Activated B cell treated with CpG ODN at 0.5 μM for 24 hours (primary cell): ENCODE results near the gene GOLGA6L9. TPM values are rescaled to one million over a fixed set of nuclear protein-coding genes. Genes with fewer than 3 reads are reported as not detected.
"Not testable (repeated sequence)": the region's sequence is repeated elsewhere in the genome, so short reads cannot be mapped to it uniquely, and the experiment has no call there.

Source experiments
- ATAC-seq: fragments of 200-7000 bp; cut with Tn5 transposase; one replicate; pipeline ENCODE4 v1.10.0; 2021; ENCODE audit warnings: low read depth, mild to moderate bottlenecking, moderate library complexity
- CTCF ChIA-PET: fragments of 350-600 bp; sonication (Branson Sonifier 250); formaldehyde crosslinking; loops from one replicate; lab custom pipeline; 2021; ENCODE audit warnings: antibody characterized with exemption; lab: Charles Lee
- POLR2A ChIA-PET: fragments of 350-600 bp; sonication (Branson Sonifier 250); formaldehyde crosslinking; loops from one replicate; lab custom pipeline; 2021; ENCODE audit warnings: antibody characterized with exemption; lab: Charles Lee
- DNase-seq: peaks from one replicate; pipeline ENCODE4 v3.0.0; 2022
- H3K27ac Mint-ChIP-seq: one replicate; pipeline ENCODE4 v1.8.0; 2020; ENCODE audit warnings: mixed read lengths
- H3K27me3 Mint-ChIP-seq: one replicate; pipeline ENCODE4 v1.8.0; 2021; ENCODE audit warnings: mixed read lengths
- H3K36me3 Mint-ChIP-seq: one replicate; pipeline ENCODE4 v1.8.0; 2021; ENCODE audit warnings: low read depth, mixed read lengths
- H3K4me1 Mint-ChIP-seq: one replicate; pipeline ENCODE4 v1.8.0; 2021; ENCODE audit warnings: mixed read lengths
- H3K4me3 Mint-ChIP-seq: one replicate; pipeline ENCODE4 v1.8.0; 2020; ENCODE audit warnings: mild to moderate bottlenecking, mixed read lengths
- H3K9me3 Mint-ChIP-seq: one replicate; pipeline ENCODE4 v1.8.0; 2020; ENCODE audit warnings: mixed read lengths
- intact Hi-C: fragments of 100-400 bp; cut with micrococcal nuclease; formaldehyde crosslinking; loops from one replicate; pipeline ENCODE4 v1.15.1; 2024
- total RNA-seq: library from RNA; stranded (reverse); gene quantifications from 2 replicates; pipeline ENCODE4 v1.2.3, GENCODE V29; 2022

Gene GOLGA6L9
- total RNA-seq, 1 donor from 2014 or later, result 2.4 TPM

DNA sequence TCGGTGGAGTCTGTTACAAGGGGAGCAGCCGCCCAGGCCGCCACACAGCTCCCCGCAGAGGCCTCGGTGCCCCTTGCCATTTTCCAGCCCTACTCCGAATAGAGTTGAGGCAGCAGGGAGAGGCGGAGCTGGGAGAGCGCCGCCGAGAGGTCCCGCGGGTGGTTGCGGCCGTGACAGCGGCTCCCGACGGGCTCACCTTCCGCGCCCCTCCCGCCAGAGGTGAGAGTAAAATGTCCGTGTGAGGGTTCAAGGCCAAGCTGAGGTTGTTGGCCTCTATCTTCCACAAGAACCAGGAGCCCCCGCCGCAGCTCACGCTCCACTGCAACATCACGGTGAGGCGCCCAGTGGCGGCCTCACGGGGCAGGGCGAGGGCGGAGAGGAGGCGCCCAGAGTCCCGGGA, 15.8 kb downstream of the GOLGA6L9 start:
- intact Hi-C loops, H3K27me3 Mint-ChIP-seq, H3K4me1 Mint-ChIP-seq, H3K36me3 Mint-ChIP-seq, H3K27ac Mint-ChIP-seq, POLR2A ChIA-PET, H3K9me3 Mint-ChIP-seq, CTCF ChIA-PET, ATAC-seq: not testable (repeated sequence)
- H3K4me3 Mint-ChIP-seq, result peak overlapping the region; percentile 53
- DNase-seq, result peak; percentile 19

DNA sequence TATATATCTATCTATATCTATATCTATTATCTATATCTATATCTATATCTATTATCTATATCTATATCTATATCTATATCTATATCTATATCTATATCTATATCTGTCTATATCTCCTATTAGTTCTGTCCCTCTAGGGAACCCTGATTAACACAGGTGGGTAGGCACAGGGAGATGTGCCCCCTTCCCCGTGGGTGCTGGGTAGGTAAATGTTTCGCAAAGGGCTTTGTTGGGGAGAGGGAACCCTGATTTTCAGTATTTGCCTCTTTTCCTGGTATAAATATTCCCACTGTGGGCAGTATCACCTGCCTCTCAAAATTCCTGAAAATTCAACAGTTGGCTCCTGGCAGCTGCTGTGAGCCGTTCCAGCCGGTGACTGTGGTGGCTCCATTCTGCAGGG, 27.7 kb downstream of the GOLGA6L9 start:
- ATAC-seq, POLR2A ChIA-PET, CTCF ChIA-PET, H3K9me3 Mint-ChIP-seq, H3K4me3 Mint-ChIP-seq, H3K27me3 Mint-ChIP-seq, H3K36me3 Mint-ChIP-seq, H3K4me1 Mint-ChIP-seq, intact Hi-C loops, H3K27ac Mint-ChIP-seq, DNase-seq: not testable (repeated sequence)

DNA sequence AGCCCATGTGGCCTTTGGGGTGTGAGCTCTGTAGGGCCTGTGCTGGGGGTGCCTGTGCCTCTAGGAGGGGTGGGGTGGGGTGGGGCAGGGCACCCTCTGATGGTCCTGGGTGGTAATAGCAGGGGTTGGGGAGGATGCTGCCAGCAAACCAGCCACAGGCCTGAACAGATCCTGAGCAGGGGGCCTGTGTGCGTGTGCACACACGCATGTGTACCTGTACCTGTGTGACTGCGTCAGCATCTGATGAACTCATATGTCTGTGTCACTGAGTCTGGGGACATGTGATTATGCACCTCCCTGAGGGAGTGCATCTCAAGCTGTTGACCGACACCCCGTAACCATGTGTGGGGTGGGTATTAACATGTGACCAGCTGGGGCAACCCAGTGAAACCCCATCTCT, 36.0 kb downstream of the GOLGA6L9 start:
- intact Hi-C loops, H3K36me3 Mint-ChIP-seq, POLR2A ChIA-PET, H3K27ac Mint-ChIP-seq, H3K4me1 Mint-ChIP-seq, DNase-seq, H3K27me3 Mint-ChIP-seq, H3K9me3 Mint-ChIP-seq, CTCF ChIA-PET, ATAC-seq, H3K4me3 Mint-ChIP-seq: not testable (repeated sequence)

DNA sequence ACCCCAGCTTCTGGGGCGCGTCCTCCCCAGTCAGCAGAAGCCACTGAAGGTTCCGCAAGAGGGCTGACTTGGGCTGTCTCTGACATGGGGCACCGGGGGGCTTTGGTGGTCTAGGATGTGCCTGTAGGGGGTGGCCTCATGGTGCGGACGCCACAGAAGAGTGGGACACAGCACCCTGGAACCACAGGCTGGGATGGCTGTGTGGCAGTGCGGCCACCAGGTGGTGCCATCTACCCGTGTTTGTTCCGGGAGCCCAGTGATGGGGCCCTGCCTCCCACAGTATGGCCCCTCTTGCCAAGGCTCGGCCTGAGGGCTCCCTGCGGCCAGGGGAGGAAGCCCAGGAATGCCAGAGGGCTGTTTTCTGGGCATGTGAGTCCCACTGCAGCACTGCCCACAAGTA, 38.6 kb downstream of the GOLGA6L9 start:
- ATAC-seq, result peak; percentile 92

DNA sequence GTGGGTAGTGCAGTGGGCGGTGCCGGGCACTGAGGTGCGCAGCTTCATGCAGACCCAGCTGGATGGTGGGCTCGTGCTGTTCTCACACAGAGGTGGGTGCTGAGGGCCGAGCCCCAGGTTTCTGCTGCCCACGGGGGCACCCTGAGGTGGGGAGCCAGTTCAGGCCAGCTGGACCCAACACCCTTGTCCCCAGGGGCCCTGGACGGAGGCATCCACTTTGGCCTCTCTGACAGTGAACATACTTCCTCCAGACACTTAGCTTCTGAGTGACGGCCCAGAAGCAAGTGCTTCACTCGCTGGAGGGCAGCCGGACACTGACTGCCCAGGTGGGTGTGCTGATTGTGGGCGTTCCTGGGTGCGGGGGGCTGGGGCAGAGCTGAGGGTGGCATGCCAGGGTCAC, 39.8 kb downstream of the GOLGA6L9 start:
- H3K27me3 Mint-ChIP-seq, H3K36me3 Mint-ChIP-seq, H3K4me3 Mint-ChIP-seq, DNase-seq, H3K27ac Mint-ChIP-seq, H3K9me3 Mint-ChIP-seq, CTCF ChIA-PET, intact Hi-C loops, H3K4me1 Mint-ChIP-seq, POLR2A ChIA-PET, ATAC-seq: not testable (repeated sequence)

More for the DNA sequence above, 38.6 kb downstream of the GOLGA6L9 start:
- intact Hi-C loops, H3K36me3 Mint-ChIP-seq, DNase-seq, CTCF ChIA-PET, H3K27ac Mint-ChIP-seq, H3K9me3 Mint-ChIP-seq, H3K27me3 Mint-ChIP-seq, POLR2A ChIA-PET, H3K4me3 Mint-ChIP-seq, H3K4me1 Mint-ChIP-seq: not testable (repeated sequence)

DNA sequence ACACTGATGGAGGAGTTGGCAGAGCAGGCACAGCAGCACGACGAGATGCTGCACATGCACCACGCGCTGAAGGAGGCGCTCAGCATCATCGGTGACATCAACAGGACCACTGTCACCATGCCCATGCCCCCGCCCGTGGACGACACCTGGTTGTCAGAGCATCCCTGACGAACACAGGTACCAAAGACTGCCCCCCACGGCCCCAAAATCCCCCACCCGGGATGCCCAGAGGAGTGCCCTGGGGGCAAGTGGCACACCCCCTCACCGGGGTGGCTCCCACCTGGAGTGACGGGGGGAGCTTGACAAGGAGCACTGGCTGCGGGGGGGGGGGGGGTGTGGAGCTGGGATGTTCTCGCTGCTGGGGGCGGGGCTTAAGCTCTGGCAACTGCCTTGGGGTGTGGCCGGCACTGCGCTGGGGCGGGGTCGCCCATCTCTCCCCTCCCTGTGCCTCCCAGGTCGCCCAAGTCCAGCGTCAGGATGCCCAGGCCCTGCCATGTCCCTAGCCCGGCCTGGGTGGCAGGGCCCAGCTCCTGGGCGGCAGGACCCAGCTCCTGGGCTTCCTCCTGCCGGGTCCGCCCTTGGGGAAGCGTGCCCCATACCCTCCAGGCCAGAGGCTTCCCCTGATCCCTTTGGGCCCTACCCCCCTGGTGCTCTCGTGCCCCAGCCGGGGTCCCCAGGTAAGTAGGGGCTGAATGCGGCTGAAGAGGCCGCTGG, 42.8 kb downstream of the GOLGA6L9 start:
- H3K27ac Mint-ChIP-seq, H3K4me1 Mint-ChIP-seq, ATAC-seq, POLR2A ChIA-PET, H3K9me3 Mint-ChIP-seq, H3K4me3 Mint-ChIP-seq, DNase-seq, H3K27me3 Mint-ChIP-seq, H3K36me3 Mint-ChIP-seq, intact Hi-C loops, CTCF ChIA-PET: not testable (repeated sequence)

DNA sequence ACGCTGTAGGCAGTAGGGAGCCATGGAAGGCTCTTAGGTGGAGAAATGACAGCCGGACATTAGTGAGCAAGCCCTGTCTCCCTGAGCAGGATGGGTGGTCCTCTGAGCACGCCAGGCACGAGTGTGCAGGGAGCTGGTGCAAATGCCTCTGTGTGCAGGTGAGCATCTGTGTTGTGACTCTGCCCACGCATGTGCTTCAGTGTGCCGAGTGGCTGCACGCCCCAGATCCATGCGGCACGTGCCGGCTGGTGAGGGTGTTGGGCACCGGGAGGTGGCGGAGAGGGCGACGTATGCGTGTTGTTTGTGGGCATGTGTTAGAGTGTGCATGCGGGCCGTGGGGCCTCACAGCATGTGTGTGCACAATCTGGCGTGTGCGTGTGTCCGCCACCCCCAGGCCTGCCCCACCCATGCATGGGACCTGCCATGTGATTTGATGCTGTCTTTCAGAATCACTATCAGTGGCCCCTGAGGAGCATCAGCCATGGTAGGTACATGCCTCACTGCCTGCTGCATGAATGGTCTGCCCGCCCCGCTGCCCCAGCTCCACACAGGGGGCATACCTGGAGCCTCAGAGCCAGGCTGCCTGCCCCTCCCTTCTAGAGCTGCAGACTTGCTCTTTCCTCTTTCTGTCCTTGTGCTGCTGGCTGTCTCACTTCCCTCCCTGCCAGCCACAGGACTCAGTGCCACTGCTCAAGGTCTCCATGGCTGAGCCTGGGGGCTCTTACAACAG, 45.1 kb downstream of the GOLGA6L9 start:
- DNase-seq, ATAC-seq, CTCF ChIA-PET, H3K9me3 Mint-ChIP-seq, intact Hi-C loops, H3K4me1 Mint-ChIP-seq, H3K27ac Mint-ChIP-seq, H3K27me3 Mint-ChIP-seq, H3K36me3 Mint-ChIP-seq, H3K4me3 Mint-ChIP-seq, POLR2A ChIA-PET: not testable (repeated sequence)

DNA sequence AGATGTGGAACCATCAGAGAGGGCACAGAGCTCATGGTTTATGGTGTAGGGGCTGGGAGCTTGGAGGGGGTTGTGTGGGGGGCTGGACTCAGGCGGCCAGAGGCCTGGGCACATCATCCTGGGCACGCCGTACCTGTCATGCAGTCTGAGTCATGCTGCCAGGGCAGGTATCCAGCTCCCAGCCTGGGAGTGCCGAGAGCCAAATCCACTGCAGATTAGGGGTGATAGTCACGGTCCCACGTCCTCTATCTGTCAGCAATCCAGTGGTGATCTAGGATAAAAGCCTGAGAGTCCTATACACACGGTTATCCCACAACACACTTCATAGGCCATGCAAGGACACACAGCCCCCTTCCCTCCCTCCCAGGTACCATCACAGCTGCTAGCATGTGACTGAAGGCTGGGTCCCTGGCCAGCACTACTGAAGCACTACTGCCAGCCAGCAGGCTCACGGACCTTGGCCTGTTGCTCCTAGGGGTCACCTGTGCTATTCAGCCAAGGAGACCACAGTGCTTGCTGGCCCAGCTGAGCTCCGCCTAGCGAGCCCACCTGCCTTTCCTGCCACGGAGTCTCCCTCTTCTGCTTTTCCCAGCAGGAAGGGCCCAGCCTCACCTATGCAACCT, 45.8 kb downstream of the GOLGA6L9 start:
- H3K27ac Mint-ChIP-seq, POLR2A ChIA-PET, intact Hi-C loops, H3K4me1 Mint-ChIP-seq, H3K4me3 Mint-ChIP-seq, ATAC-seq, H3K27me3 Mint-ChIP-seq, CTCF ChIA-PET, H3K36me3 Mint-ChIP-seq, DNase-seq, H3K9me3 Mint-ChIP-seq: not testable (repeated sequence)

DNA sequence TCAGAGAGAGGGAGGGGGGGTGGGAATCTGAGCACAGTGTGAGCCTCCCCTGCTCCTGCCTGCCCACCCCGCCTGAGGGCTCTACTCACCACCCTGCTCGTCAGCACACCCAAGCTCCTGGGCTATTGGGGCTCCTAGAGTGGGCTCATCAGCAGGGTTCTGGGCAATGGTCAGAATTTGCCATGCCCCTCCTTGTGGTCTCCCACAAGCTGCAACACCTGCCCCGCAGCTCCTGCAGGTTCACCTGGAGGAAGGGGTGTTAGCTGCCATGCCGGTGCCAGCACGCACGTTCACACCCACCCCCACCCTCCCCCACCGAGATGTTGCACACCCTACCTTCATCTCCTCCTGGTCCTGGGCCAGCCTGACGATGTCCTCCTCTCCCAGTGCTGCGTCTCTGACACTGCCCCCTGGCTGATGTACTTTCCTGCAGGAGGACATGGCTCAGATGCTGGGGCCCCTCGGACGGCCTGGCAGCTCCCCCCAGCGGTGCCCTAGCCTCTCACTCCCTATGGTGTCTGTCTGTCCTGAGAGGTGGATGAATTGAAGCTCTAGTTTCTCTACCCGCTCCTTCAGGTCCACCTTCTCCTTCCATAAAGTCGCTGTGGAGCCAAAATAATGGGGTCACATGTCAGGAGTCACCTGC, 47.2 kb downstream of the GOLGA6L9 start:
- H3K27ac Mint-ChIP-seq, H3K27me3 Mint-ChIP-seq, H3K4me1 Mint-ChIP-seq, H3K4me3 Mint-ChIP-seq, intact Hi-C loops, DNase-seq, ATAC-seq, CTCF ChIA-PET, H3K9me3 Mint-ChIP-seq, H3K36me3 Mint-ChIP-seq, POLR2A ChIA-PET: not testable (repeated sequence)

DNA sequence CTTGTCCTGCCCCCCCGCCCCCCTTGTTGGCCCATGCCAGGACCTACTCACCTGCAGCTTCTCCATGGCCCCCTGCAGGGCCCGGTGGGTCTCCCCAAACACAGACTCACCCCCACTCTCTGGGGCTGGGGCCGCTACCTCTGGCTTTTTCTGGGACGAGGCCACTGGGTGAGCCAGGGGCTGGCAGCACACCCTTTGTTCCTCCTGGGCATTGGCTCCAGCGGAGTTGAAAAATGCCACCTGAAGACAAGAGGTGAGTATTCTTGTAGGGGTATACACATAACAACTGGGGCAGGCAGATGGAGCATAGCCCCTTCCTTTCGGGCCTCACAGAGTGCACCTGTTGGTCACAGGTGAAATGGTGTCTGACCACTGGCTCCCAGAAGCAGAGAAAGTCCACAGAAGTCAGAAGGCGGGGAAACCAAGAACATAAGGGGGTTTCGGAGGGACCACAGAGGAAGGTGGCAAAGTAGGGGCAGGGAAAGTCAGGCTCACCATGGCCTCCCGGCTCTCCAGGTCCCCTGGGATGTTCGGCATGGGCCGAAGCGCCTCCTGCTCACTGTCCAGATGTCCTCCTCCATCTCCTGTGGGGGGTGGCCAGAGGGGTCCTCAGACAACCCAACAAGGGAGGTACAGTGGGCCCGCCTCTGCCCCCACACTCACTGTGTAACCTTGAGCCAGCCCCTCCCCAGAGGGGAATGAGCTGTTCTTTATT, 47.9 kb downstream of the GOLGA6L9 start:
- POLR2A ChIA-PET, H3K4me3 Mint-ChIP-seq, H3K27ac Mint-ChIP-seq: not testable (repeated sequence)

More for the DNA sequence above, 47.9 kb downstream of the GOLGA6L9 start:
- H3K4me1 Mint-ChIP-seq, CTCF ChIA-PET, H3K9me3 Mint-ChIP-seq, DNase-seq, ATAC-seq, H3K36me3 Mint-ChIP-seq, H3K27me3 Mint-ChIP-seq, intact Hi-C loops: not testable (repeated sequence)
